GM18870 (cell line): ENCODE measurements around the gene OR5AC2.

Experiments used
- ATAC-seq: cut with Tn5 transposase; IDR thresholded peaks from one replicate; pipeline ENCODE4 v1.9.1; 2021; ENCODE audit warnings: moderate library complexity; ENCODE audit not compliant: unreplicated experiment

The OR5AC2 gene

GRCh38 chr3:98136631-98137030 is 49.7 kb downstream of the OR5AC2 start:
- ATAC-seq, result no peak
